ENCODE measurements around the gene CTTN. TPM values are rescaled to one million over a fixed set of nuclear protein-coding genes. Genes with fewer than 3 reads are reported as not detected.
"Not testable (repeated sequence)": the region's sequence is repeated elsewhere in the genome, so short reads cannot be mapped to it uniquely, and the experiment has no call there.

Gene CTTN
- total RNA-seq, 2 experiments from 2014 or later = 40.9 to 41.1 TPM

GRCh38 chr11:70443773-70444030 lies 45.4 kb downstream of the CTTN start:
- peaks cover 5% of the 10 kb centered on the region for H3K27me3 Mint-ChIP-seq
- no peak overlapping the region for H3K4me3 Mint-ChIP-seq
- DNase-seq (no peak), ATAC-seq (no peak)
- H3K4me1 Mint-ChIP-seq = no peaks in the 10 kb centered on the region
- POLR2A ChIA-PET = no interaction called here
- intact Hi-C loops (cut with DNase I, micrococcal nuclease) = no loop called here
- H3K36me3 Mint-ChIP-seq (ENCODE audit: low read depth) = peaks cover 2% of the 10 kb centered on the region
- H3K27ac Mint-ChIP-seq = no peak overlapping the region
- peaks cover 10% of the 10 kb centered on the region for H3K9me3 Mint-ChIP-seq (ENCODE audit: low read depth)
- CTCF ChIA-PET = no interaction called here

DNA sequence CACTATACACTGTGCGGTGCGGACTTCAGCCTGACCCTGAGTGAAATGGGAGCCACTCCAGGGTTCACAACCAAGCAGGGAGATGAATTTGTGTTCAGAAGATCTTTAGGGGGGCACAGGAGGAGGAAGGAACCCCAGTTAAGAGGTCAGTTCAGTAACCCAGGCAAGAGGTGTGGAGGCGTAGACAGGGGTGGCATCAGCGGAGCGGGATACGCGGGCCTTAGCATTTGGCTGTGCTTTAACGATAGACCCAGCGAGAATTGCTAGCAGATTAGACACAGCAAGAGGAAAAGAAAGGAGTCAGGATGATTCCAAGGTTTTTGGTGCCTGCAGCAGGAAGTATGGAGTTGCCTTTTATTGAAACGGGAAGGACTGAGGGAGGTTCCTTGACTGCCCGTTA lies 46.8 kb downstream of the CTTN start:
- Mint-ChIP-seq H3K9me3 (ENCODE audit: low read depth) (peaks cover 23% of the 10 kb centered on the region), H3K4me3 (no peak overlapping the region), H3K36me3 (ENCODE audit: low read depth) (peaks cover 10% of the 10 kb centered on the region), H3K27ac (no peak overlapping the region), H3K4me1 (no peaks in the 10 kb centered on the region), H3K27me3 (peaks cover 5% of the 10 kb centered on the region)
- intact Hi-C loops (cut with DNase I, micrococcal nuclease) = no loop called here
- DNase-seq (no peak), ATAC-seq (no peak)
- ChIA-PET CTCF (interaction anchor here (0.7 kb wide), 1 partner anchor 86 kb away, joined by 3 read pairs; no protein-coding TSS in a partner anchor), POLR2A (no interaction called here)

GRCh38 chr11:70445605-70446004 lies 47.3 kb downstream of the CTTN start:
- POLR2A ChIA-PET = no interaction called here
- ATAC-seq = no peak

DNA sequence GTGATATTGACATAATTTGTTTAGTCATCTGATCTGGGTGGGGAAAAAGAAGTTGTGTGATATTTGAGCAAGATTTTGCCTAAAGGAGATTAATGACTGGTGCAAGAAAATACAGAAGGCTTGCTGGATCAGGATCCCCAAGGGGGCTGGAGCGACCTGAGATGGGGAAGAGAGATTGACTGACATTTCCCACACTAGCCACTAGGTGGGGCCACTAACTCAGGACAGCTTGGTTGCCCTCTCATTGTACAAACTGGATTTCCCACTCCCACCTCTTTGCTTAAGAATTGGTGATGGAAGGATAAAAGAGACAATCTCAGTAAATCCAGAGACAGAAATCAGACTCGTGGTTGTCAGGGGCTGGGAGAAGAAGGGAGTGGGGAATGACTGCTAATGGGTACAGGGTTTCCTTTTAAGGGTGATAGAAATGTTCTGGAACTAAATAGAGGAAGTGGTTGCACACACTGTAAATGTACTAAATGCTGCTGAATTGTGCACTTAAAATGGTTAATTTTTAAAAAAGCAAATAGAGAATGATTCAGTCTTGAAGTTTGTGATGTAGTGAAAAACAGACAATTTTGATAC lies 50.7 kb downstream of the CTTN start:
- peak; percentile 23 for DNase-seq
- Mint-ChIP-seq H3K4me1 (no peaks in the 10 kb centered on the region), H3K9me3 (ENCODE audit: low read depth) (peaks cover 31% of the 10 kb centered on the region), H3K27me3 (peaks cover 3% of the 10 kb centered on the region), H3K36me3 (ENCODE audit: low read depth) (peaks cover 10% of the 10 kb centered on the region), H3K4me3 (no peak overlapping the region), H3K27ac (no peak overlapping the region)
- ChIA-PET POLR2A (no interaction called here), CTCF (no interaction called here)
- no peak for ATAC-seq
- intact Hi-C loops (cut with DNase I, micrococcal nuclease) = no loop called here

More at GRCh38 chr11:70445605-70446004, 47.3 kb downstream of the CTTN start:
- peaks cover 10% of the 10 kb centered on the region for H3K36me3 Mint-ChIP-seq (ENCODE audit: low read depth)
- no peaks in the 10 kb centered on the region for H3K4me1 Mint-ChIP-seq
- H3K9me3 Mint-ChIP-seq (ENCODE audit: low read depth) = peaks cover 27% of the 10 kb centered on the region
- H3K4me3 Mint-ChIP-seq = no peak overlapping the region
- H3K27ac Mint-ChIP-seq = no peak overlapping the region
- no peak for DNase-seq
- H3K27me3 Mint-ChIP-seq = peaks cover 5% of the 10 kb centered on the region
- intact Hi-C loops (cut with DNase I, micrococcal nuclease) = no loop called here
- CTCF ChIA-PET = no interaction called here

GRCh38 chr11:70454197-70454767 lies 56.0 kb downstream of the CTTN start:
- Mint-ChIP-seq H3K4me3 (no peak overlapping the region), H3K36me3 (ENCODE audit: low read depth) (peaks cover 5% of the 10 kb centered on the region), H3K27me3 (no peaks in the 10 kb centered on the region), H3K9me3 (ENCODE audit: low read depth) (peaks cover 15% of the 10 kb centered on the region), H3K27ac (no peak overlapping the region), H3K4me1 (no peaks in the 10 kb centered on the region)
- DNase-seq (no peak), ATAC-seq (no peak)
- POLR2A ChIA-PET = no interaction called here
- CTCF ChIA-PET = interaction anchor here (0.6 kb wide), 1 partner anchor 418 kb away, joined by 3 read pairs; no protein-coding TSS in a partner anchor
- intact Hi-C loops (cut with DNase I, micrococcal nuclease) = no loop called here

DNA sequence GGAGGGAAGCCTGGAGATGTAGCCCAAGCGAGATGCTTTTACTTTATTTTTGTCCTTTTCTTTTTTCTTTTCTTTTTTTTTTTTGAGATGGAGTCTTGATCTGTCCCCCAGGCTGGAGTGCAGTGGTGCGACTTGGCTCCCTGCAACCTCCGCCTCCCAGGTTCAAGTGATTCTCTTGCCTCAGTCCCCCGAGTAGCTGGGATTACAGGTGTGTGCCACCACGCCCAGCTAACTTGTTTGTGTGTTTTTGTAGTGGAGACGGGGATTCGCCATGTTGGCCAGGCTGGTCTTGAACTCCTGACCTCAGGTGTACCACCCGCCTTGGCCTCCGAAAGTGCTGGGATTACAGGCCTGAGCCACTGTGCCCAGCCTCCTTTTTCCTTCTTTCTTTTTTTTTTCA lies 56.5 kb downstream of the CTTN start:
- H3K36me3 Mint-ChIP-seq (ENCODE audit: low read depth); H3K27me3 Mint-ChIP-seq; ATAC-seq; POLR2A ChIA-PET; H3K27ac Mint-ChIP-seq; H3K4me1 Mint-ChIP-seq; H3K4me3 Mint-ChIP-seq; DNase-seq; H3K9me3 Mint-ChIP-seq (ENCODE audit: low read depth); intact Hi-C loops (cut with DNase I, micrococcal nuclease): not testable (repeated sequence)
- CTCF ChIA-PET = interaction anchor here (0.6 kb wide), 1 partner anchor 417 kb away, joined by 3 read pairs; no protein-coding TSS in a partner anchor

GRCh38 chr11:70455354-70455753 lies 57.0 kb downstream of the CTTN start:
- DNase-seq (no peak), ATAC-seq (no peak)
- no peak overlapping the region for H3K27ac Mint-ChIP-seq
- intact Hi-C loops (cut with DNase I, micrococcal nuclease) = no loop called here
- H3K36me3 Mint-ChIP-seq (ENCODE audit: low read depth) = no peaks in the 10 kb centered on the region
- POLR2A ChIA-PET = no interaction called here
- H3K4me3 Mint-ChIP-seq = no peak overlapping the region
- H3K4me1 Mint-ChIP-seq = no peaks in the 10 kb centered on the region
- peaks cover 6% of the 10 kb centered on the region for H3K9me3 Mint-ChIP-seq (ENCODE audit: low read depth)
- CTCF ChIA-PET = no interaction called here
- H3K27me3 Mint-ChIP-seq = peaks cover 2% of the 10 kb centered on the region

DNA sequence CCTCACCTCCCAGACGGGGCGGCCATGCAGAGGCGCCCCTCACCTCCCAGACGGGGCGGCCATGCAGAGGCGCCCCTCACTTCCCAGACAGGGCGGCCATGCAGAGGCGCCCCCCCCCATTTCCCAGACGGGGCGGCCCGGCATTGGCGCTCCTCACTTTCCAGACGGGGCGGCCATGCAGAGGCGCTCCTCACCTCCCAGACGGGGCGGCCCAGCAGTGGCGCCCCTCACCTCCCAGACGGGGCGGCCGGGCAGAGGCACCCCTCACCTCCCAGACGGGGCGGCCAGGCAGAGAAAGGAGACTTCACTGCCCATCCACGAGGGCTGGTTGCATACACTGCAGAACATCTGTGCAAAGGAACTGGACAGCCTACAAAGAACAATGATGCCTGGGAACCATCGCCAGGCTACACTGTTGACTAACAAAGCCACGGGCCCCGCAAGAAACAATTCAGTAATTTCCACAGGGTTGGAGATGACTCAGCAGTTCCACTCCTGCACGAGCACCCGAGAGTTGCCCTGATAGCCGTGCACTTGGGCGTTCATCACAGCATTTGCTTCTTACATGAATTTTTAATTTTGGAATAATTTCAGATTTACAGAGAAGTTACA lies 58.7 kb downstream of the CTTN start:
- ATAC-seq = no peak
- H3K4me1 Mint-ChIP-seq = no peaks in the 10 kb centered on the region
- H3K9me3 Mint-ChIP-seq (ENCODE audit: low read depth) = no peaks in the 10 kb centered on the region
- H3K27me3 Mint-ChIP-seq = peaks cover 7% of the 10 kb centered on the region
- peak; percentile 22 for DNase-seq
- H3K36me3 Mint-ChIP-seq (ENCODE audit: low read depth) = no peaks in the 10 kb centered on the region
- ChIA-PET CTCF (no interaction called here), POLR2A (no interaction called here)
- H3K4me3 Mint-ChIP-seq = no peak overlapping the region
- no peak overlapping the region for H3K27ac Mint-ChIP-seq
- intact Hi-C loops (cut with DNase I, micrococcal nuclease) = no loop called here

DNA sequence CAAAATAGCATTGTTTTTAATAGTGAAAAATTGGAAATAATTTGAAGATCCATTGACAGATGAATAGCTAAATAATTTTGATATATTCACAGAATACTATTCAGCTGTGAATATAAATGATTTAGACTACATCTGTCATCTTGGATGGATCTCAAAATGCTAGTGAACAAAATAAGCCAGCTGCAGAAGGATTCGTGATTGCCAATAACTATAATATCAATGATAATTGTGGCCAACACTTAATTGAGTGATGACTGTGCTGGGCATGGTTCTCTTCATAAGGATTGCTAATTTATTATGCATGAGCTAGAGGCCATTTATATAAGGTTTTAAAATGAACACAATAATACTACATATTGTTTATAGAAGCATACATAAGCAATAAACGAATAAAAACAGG lies 60.4 kb downstream of the CTTN start:
- POLR2A ChIA-PET = no interaction called here
- DNase-seq = no peak
- CTCF ChIA-PET = no interaction called here
- no peaks in the 10 kb centered on the region for H3K36me3 Mint-ChIP-seq (ENCODE audit: low read depth)
- peaks cover 7% of the 10 kb centered on the region for H3K27me3 Mint-ChIP-seq
- H3K4me1 Mint-ChIP-seq = no peaks in the 10 kb centered on the region
- no peak overlapping the region for H3K4me3 Mint-ChIP-seq
- H3K27ac Mint-ChIP-seq = no peak overlapping the region
- ATAC-seq = no peak
- H3K9me3 Mint-ChIP-seq (ENCODE audit: low read depth) = no peaks in the 10 kb centered on the region
- intact Hi-C loops (cut with DNase I, micrococcal nuclease) = no loop called here

DNA sequence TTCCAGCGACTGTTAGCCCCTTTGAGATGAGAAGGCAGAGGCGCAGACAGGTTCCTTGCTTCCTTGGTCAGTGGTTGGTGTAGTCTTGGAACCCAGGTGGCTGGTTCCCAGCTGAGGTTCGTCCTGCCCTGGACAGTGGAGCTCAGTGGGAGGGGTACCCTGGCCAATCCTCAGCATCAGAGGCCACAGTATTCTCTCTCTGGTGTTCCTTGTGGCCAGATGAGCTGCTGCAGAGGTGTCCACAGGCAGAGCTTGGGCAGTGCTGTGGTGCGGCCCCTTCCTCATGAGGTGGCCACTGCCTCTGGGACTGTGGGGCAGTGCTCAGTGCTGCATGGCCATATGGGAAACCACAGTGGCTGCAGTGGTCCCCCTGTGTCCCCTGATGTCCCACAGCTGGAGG lies 61.8 kb downstream of the CTTN start:
- Mint-ChIP-seq H3K9me3 (ENCODE audit: low read depth) (no peaks in the 10 kb centered on the region), H3K4me1 (no peaks in the 10 kb centered on the region), H3K4me3 (no peak overlapping the region), H3K36me3 (ENCODE audit: low read depth) (no peaks in the 10 kb centered on the region), H3K27me3 (peaks cover 9% of the 10 kb centered on the region), H3K27ac (no peak overlapping the region)
- DNase-seq = no peak
- intact Hi-C loops (cut with DNase I, micrococcal nuclease) = no loop called here
- no peak for ATAC-seq
- ChIA-PET CTCF (no interaction called here), POLR2A (no interaction called here)

DNA sequence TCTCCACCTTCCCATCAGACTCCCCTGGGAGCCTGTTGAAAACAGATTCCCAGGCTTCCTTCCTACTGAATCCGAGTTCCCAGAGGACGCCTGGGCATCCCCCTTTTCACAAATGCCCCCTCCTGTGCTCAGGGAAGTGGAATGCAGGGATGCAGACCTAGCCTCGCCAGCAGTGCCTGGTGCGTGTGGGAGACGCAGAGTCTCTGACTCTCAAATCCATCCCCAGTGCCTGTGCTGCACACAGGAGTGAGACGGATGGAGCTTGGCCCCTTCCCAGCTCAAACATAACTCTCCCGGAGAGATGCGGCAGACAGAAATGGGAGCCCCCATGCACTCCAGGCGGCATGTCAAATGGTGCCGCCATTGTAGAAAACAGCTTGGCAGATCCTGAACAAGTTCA lies 62.6 kb downstream of the CTTN start:
- Mint-ChIP-seq H3K4me3 (no peak overlapping the region), H3K27ac (no peak overlapping the region), H3K4me1 (no peaks in the 10 kb centered on the region), H3K27me3 (peaks cover 9% of the 10 kb centered on the region), H3K36me3 (ENCODE audit: low read depth) (no peaks in the 10 kb centered on the region), H3K9me3 (ENCODE audit: low read depth) (no peaks in the 10 kb centered on the region)
- ChIA-PET POLR2A (no interaction called here), CTCF (no interaction called here)
- ATAC-seq (no peak), DNase-seq (no peak)
- intact Hi-C loops (cut with DNase I, micrococcal nuclease) = no loop called here

- no peak for ATAC-seq
- Mint-ChIP-seq H3K4me1 (no peaks in the 10 kb centered on the region), H3K27me3 (peaks cover 9% of the 10 kb centered on the region), H3K4me3 (no peak overlapping the region), H3K27ac (no peak overlapping the region), H3K9me3 (ENCODE audit: low read depth) (no peaks in the 10 kb centered on the region), H3K36me3 (ENCODE audit: low read depth) (no peaks in the 10 kb centered on the region)
- POLR2A ChIA-PET = no interaction called here
- CTCF ChIA-PET = interaction anchor here (0.9 kb wide), 1 partner anchor 9 kb away, joined by 3 read pairs; no protein-coding TSS in a partner anchor
- intact Hi-C loops (cut with DNase I, micrococcal nuclease) = no loop called here
- DNase-seq = no peak
These were observed 64.6 kb downstream of the CTTN start for GRCh38 chr11:70462818-70463477.

Data from activated CD4-positive, alpha-beta T cell treated with anti-CD3 and anti-CD28 coated beads for 36 hours (primary cell).